Activated CD8-positive, alpha-beta memory T cell treated with anti-CD3 and anti-CD28 coated beads for 1 hour (primary cell): ENCODE results near the gene TRIM2.

Experiments
- DNase-seq, 2 donors: peaks; one replicate each; pipeline ENCODE4 v3.0.0-alpha.2; 2020; ENCODE audit warnings: low read depth in 1 of 2; ENCODE audit errors: extremely low read depth in 1 of 2

The TRIM2 gene

DNA sequence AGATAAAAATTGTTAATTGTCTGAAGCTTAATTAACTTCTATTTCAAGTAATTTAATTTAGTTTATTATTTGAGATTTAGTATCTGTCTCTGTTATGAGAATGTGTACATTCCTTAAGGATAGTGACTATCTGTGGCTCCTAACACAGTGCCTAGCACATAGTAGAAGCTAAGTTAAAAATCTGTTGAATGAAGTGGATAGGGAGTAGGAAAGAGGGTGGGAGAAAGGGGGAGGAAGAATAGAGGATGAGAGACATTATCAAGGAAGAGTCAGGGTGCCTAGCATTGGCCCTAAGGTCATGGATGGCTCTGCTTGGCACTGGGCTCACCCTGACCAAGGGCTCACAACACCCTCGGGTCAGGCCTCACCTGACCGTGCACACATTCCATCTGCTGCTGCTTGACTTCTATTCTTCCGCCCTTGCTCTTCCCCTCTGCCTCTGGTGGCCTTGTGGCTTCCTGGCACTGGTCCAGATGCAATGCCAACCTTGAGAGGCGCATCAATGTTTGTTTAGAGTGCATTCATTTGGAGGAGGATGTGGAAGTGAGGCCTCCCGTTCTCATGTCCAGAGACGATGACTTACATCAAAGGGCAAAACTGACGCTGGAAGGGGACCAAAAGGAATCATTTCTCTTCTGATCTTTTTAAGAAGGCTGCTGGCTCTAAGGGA is 42.3 kb downstream of the TRIM2 start:
- DNase-seq, result no peak

DNA sequence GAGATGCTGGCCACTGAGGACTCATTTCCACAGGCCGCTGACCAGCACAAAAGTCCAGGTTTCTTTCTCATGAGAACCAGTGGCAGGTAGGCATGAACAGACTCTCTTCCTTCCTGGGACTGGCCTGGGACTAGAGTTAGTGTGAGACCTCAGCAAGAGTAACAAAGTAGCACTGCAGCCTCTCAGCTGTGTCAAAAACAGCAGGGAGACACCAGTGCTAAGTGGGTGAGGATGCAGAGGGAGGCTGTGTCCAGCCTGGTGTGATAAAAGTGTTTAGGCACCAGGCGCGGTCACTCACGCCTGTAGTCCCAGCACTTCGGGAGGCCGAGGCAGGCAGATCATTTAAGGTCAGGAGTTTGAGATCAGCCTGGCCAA is 42.9 kb downstream of the TRIM2 start:
- no peak for DNase-seq

DNA sequence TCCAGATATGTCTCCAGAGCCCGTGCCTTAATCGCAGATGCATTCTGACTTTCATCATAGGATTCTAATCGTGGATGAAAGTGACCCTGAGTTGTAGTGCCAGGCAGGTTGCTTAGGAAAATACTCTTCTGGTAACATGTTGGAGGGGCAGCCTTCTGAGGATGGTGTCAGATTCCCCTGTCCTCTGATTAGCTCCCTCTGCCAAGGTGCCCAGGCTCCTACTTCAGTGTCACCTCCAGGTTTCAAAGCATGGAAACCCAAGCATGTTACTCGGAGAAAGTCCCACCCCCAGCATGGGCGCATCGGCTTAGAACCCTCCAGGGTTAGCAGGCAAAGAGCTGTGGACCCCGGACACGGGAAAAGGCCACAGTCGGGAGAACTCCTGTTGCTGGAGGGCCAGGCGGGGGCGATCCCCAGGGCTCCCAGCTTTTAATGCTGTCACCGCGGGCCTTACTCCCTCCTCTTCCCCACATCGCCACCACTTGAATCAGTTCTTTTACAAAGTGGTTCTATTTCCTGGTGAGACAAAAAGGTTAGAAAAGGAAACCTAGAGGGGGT is 44.5 kb downstream of the TRIM2 start:
- DNase-seq, result no peak

DNA sequence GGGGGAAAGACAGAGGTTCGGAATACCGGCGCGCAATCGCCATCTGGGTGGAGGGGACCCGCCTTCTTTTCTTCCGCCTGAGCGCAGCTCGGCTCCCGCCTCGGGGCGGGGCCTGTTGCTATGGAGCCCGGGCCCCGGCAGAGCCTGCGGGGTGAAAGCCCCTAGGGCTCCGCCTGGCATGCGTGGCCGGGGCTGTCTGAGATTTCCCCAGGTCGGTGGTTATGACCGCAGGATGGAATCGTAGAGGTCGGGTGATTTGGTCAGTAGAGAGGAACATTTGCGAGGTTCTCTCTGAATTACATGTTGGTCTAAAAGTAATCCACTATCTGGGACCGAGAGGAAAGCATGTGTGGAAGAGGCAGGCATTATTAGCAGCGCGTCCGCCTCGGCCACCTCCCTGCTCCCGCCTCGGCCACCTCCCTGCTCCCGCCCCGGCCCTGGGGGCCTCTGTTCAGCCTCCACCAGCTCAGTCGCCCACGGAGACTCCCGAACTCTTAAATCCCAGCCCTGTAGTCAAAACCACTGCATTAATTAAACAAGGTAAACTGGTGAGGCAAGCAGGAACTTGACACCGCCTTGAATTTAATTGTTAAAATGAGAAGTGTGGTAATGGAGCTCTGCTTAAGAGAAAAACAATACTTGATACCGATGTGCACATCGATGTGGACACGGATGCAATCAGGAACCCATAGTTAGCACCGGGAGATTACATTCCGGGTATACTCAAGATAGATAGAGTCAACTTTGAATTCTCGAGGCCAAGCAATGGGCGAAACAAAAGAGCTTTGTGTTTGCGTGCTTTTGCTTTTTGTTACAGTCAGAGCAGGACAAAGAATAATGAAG is 45.2 kb downstream of the TRIM2 start:
- peak; percentile 43 to 72 for DNase-seq

DNA sequence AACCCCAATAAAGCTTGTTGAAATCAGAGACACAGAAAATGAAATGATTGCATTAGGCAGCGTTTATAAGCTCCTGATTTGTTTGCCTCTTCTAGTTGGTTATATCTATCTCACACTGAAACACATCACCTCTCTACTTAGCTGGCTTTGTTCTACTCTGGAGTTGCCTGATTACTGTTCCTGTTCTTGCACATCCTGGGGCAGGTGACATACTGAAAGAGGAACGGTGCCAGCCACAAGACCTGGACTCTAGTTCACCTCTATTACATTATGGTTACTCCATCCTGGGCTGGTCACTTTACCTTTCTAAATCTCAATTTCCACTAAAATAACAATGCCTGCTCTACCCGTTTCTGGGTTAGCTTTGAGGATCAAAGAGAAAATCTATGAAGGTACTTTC is 47.9 kb downstream of the TRIM2 start:
- no peak for DNase-seq

DNA sequence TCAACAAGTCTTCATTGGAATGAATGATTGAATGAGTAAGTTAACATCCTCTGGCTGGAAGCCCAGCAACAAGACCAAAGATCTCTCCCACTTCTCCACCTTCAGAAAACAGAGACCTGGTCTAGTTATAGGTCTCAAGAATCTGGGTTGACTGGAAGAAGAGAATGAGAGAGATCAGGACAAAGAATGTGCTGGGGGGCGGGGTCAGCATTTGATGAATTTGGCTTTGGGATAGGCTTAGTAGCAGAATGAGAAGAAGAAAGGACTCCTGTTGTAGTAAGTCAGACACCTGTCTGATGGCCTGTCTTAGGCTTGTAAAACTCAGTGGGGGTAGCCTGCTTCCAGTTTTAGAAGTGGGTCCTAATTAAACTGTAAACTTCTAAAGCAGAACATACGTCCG is 51.0 kb downstream of the TRIM2 start:
- DNase-seq, result no peak

DNA sequence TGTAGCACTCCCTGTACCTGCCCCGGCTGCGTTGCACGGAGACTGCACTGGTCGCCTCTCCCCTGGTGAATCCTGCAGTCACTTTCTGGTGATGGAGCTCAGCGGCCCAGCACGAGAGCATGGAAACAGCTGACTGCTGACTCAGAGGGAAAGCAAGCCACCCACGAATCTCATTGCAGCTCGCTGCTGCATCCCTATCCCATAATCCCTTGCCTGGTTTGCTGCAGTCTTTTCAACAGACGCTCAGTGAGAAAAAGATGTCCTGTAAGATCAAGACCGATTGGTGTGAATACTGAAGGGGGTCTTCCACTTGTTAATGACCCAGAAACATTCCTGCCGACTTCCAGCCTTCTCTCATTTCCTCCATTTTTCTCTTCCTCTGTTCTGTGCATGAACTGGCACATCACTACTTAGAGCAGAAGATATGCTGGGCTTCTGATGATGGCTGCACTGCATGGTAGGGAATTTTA is 52.9 kb downstream of the TRIM2 start:
- DNase-seq, result no peak

DNA sequence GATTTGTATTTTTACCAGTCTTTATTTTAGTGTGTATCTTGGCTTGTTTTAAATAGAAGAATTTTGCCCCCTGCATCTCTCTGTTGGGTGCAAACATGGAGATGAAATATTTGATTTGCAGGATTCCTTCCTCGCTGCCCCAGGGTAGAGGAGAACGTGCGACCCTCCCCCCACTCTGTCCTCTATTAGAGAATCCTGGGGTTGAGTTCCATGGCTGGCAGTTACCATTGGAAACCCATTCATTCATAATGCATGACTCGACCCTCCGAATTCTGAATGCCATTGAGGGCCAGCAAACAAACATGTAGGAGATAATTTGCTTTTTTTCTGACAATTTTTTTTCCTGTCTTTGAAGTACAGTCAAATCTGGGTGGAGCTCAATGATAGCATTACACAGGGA is 53.7 kb downstream of the TRIM2 start:
- DNase-seq, result no peak

DNA sequence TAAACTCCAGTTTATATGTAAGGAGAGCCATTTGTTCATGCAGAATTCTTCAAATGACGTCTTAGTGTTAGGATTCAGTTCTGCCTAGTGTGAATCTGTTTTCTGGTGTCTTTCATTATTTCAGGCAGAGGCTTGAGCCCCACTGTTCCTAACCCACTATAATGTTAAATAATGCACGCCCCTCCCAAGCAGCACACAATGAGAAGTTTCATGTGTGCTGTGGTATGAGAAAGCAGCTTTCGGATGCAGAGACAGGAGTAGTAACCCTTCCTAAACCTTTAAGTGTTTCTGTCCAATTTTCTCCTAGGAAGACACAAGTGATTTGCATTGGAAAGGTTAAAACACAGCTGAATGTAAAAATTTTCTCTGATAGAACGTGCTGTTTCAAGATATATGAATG is 54.5 kb downstream of the TRIM2 start:
- no peak for DNase-seq

DNA sequence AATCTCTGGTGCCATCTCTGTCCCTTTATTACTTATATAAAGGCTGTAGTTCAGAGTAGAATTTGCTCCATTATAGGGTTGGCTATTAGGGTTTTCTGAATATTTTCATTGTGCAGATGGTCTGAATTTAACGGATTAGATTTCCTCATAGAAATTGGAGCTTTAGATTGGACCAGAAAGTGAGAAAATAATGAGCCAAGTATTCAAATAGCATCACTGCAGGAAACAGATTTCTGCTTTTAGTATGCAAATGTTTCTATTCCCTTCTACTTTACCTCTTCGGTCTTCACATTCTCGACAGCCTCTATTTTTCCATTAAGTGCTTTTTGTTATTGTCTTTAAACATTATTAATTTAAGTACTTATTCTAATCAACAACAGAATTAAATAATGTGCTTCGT is 55.4 kb downstream of the TRIM2 start:
- no peak for DNase-seq

DNA sequence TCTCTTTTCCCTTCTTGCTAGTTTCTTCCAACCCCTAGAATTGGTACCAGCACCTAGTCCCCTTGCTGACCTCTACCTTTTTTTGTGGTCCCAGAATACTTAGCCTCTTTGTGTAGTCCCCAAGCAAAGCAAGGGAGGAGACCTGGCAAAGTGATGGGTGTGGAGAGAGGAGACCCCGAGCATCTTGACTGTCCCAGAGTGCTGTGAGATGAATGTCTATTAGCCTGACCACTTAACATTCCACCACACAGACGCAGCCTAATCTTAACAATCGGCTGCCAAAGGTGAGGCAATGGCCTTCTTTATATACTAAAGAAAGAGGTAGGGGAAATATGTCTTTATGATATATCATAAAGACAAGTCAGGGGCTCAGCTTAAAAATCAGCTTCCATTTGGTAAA is 55.9 kb downstream of the TRIM2 start:
- DNase-seq, result no peak

DNA sequence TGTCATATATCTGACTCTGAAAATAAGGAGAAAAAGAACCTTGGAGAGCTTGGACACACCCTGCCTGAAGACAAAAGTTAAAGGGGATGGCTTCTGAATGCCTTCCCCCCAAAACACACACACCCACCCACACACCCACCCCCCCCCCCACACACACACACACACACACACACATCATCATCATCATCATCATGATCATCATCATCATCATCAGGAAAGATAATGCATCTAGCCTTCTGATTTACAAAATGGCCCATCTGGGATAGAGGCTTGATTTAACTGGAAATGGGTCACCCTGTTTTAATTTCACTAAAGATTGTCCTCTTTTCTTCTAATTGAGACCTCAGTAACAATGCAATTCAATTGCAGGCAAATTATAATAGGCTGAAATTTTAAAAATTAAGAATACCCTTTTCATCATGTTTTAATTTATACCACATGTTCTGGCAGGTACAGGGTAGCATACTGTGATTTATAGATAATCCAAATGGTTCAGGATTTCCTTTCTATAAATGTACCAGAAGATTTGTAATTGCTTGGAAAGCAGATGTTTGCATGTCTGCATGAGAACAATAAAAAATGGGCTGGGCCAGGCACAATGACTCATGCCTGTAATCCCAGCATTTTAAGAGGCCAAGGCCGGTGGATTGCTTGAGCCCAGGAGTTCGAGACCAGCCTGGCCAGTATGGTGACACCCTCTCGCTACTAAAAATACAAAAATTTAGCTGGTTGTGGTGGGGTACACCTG is 56.5 kb downstream of the TRIM2 start:
- no peak for DNase-seq

DNA sequence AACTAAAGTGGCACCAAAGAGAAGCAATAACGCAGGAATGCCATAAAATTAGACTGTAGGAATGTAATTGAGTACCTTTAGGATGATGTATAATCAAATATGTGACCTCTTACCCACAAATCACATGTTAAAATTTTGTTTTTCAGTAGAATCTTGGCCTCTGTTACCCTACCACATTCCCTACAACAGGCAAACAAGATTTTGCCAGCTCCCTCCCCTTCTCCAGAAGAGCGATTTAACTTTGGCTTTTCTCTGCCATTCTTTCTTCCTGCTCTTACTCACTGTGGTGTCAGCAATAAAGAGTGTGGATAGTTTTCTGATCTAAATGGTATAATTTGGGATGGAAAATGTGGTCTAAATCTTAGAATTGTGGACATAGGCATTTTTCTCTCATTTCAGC is 57.2 kb downstream of the TRIM2 start:
- DNase-seq, result no peak

DNA sequence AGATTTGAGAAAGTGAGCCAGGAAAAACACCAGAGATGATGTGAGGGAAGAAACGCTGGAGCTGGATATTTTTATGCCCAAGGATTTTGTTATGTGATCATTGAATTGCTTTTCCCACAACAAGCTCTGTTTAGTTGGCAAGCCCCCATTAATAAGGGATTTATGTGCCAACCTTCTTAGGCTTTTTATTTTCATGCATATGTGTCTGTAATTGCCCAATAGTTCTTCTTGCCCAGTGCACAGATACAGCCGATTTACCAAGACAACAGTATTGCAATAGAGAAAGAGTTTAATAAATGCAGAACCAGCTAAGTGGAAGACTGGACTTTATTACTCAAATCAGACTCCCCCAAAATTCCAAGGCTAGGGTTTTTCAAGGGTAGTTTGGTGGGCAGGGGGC is 57.7 kb downstream of the TRIM2 start:
- no peak for DNase-seq

DNA sequence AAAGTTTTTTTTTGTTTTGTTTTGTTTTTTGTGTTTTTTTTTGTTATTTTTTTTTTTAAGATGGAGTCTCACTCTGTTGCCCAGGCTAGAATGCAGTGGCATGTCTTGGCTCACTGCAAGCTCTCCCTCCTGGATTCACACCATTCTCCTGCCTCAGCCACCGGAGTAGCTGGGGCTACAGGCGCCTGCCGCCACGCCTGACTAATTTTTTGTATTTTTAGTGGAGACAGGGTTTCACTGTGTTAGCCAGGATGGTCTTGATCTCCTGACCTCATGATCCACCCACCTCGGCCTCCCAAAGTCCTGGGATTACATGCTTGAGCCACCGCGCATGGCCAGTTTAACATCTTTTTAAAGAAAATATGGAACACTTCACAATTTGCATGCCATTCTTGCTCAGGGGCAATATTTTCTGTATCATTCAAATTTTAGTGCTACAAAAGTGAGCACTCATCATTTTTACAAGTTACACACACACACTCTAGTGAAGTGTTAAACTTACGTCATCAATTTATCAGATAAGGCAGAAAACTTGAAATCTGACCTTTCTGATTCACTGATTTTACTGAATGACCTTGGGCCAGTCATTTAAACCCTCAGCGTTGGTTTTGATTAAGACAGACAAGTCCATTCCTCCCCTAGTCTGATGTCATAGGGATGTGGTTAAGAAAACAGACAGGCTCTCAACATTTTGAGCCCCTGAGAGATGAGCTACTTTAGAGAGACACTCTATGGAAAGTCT is 61.2 kb downstream of the TRIM2 start:
- no peak for DNase-seq

DNA sequence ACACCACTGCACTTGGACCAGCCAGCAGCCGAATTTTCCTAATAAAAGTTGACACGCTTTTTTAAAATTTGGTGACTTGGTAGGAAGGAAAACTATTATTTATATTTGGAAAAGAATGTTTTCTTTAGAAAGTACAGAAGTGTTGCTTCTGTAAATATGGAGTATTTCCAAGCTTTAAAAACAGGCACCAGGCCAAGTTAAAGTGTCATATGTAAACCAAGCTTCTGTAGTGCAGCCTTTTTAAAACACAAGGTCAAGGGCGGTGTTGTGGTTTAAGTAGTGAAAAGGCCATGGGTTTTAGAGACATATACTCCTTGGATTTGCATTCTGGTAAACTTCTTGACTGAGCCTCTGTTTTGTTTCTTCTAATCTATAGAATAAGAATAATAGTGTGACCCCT is 62.7 kb downstream of the TRIM2 start:
- DNase-seq, result no peak

DNA sequence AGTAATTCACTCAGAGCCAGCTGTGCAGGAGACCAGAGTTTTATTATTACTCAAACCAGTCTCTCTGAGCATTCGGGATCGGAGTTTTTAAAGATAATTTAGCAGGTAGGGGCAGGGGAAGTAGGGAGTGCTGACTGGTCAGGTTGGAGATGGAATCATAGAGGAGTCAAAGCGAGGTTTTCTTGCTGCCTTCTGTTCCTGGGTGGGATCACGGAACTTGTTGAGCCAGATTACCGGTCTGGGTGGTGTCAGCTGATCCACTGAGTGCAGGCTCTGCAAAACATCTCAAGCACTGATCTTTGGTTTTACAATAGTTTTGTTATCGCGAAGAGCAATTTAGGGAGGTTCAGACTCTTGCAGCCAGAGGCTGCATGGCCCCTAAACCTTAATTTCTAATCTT is 63.6 kb downstream of the TRIM2 start:
- DNase-seq, result no peak

DNA sequence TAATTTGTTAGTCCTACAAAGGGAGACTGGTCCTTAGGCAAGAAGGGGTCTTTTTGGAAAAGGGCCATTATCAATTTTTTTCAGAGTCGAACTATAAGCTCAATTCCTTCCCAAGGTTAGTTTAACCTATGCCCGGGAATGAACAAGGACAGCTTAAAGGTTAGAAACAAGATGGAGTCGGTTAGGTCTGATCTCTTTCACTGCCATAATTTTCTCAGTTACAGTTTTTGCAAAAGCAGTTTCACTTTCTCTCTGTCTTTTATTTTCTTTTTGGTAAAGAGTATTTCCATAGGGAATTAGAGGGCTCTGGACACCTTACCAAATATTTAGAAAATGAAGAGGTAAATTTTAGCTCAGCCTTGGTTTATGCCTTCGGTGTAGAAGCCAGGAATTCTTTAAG is 64.1 kb downstream of the TRIM2 start:
- no peak for DNase-seq

DNA sequence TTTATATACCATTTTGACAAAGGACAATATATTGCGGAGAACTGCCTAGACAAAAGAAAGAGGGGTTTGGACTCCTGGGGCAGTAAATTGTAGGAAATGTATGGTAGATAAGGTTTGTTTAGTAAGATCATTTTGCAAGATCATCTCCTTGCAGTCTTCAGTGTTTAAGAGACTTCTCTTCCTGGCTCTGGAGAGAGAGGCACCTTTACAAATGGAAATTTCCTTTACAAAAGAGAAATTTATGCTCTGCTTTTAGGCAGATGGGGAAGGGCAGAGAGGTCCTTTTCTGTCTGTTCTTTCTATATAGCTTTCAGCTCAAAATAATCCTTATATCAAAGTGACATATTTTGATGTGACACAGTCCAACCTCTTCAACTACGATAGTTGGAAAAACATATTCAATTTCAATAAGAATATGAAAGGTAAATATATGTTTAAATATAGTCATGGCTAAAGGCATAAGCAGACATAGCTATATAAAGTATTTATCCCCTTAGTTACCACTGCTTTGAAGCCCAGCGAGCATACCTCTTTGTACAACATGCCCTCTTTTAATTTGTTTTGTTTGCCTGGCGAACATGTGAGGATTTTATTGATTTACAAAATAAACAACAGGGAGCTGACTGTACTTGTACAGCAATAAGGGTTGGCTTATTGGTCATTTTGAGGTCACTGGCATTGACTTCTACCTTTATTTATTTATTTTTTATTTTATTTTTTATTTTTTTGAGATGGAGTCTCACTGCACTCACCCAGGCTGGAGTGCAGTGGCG is 65.2 kb downstream of the TRIM2 start:
- no peak for DNase-seq

DNA sequence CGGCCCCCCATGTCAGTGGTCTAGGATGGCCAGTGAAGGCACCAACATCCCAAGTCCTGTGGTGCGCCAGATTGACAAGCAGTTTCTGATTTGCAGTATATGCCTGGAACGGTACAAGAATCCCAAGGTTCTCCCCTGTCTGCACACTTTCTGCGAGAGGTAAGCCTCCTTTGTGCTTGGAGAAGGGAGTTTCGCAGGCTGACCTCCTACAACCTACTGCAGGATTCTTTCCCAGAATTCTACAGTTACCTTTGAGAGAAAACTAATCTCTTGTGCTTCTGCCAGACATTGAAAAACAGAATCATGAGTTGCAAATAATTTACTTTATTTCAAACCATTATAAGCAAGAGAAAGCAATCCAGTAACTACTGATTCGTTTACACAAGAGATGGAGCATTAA is 66.1 kb downstream of the TRIM2 start:
- DNase-seq, result no peak
